NCI-H460 (cell line): ENCODE measurements around the gene AMOT. TPM values are rescaled to one million over a fixed set of nuclear protein-coding genes. Genes with fewer than 3 reads are reported as not detected.

Source experiments
- DNase-seq: peaks from one replicate; pipeline ENCODE4 v3.0.0-alpha.2; 2016; ENCODE audit warnings: low read depth; ENCODE audit errors: extremely low read depth
- small RNA-seq, 2 experiments: library from RNA; depleted of rRNA; stranded (forward); fragments of <200 nt; gene quantifications; one replicate each; pipeline ENCODE3, GENCODE V24; 2014
- total RNA-seq: library from RNA; depleted of rRNA; stranded (reverse); fragments of >200 nt; shearing (Covaris generic); gene quantifications from 2 replicates; pipeline ENCODE4 v1.2.3, GENCODE V29; 2014; rRNA removed

AMOT gene
- total RNA-seq, 1 experiment from 2014 or later = 2.0 TPM

GRCh38 chrX:112753116-112753515 is 87.5 kb downstream of the AMOT start:
- DNase-seq = no peak

GRCh38 chrX:112751076-112751475 is 89.6 kb downstream of the AMOT start:
- no peak for DNase-seq

GRCh38 chrX:112746812-112747595 is 93.6 kb downstream of the AMOT start:
- DNase-seq = no peak

- DNase-seq = no peak
Observed at GRCh38 chrX:112738347-112739033, 102.1 kb downstream of the AMOT start.

GRCh38 chrX:112736310-112736709 is 104.3 kb downstream of the AMOT start:
- DNase-seq = no peak

- no peak for DNase-seq
Observed at GRCh38 chrX:112735147-112735546, 105.5 kb downstream of the AMOT start.

GRCh38 chrX:112734290-112734689 is 106.3 kb downstream of the AMOT start:
- no peak for DNase-seq

- peak; percentile 2 for DNase-seq
Observed at GRCh38 chrX:112731793-112732192, 108.8 kb downstream of the AMOT start.

Small RNAs within 50 kb of the gene (small RNA-seq; reads per million reads assigned to genes)
- gene RN7SL266P = 0 reads per million in 2 experiments

Other genes with a start within 250 kb of the AMOT start
- gene LHFPL1, start 160.9 kb downstream of the AMOT start, total RNA-seq = not detected in 2 replicates